ENCODE results near the gene ELL3.

ELL3 gene

GRCh38 chr15:43794269-43795037 is 17.7 kb upstream of the ELL3 start:
- Histone ChIP-seq H3K4me1 (ENCODE audit: control insufficient read depth in 2 of 2, insufficient read depth in 1 of 2, low read depth in 1 of 2, low read length in 2 of 2) (peaks cover 9 to 10% of the 10 kb centered on the region in 2 donors), H3K79me1 (ENCODE audit: low read depth, low read length) (peaks cover 3% of the 10 kb centered on the region), H2BK120ac (ENCODE audit: low read depth, low read length) (no peak overlapping the region), H3K4me2 (ENCODE audit: insufficient read depth, low read length, poor library complexity, severe bottlenecking) (no peak overlapping the region), H3K9me3 (replicated peaks in 1 of 2; ENCODE audit: control insufficient read depth in 2 of 2, insufficient read depth in 1 of 2, low read depth in 1 of 2, low read length in 2 of 2) (no peaks in the 10 kb centered on the region), H3K36me3 (replicated peaks in 1 of 2; ENCODE audit: control insufficient read depth in 2 of 2, insufficient read depth in 2 of 2, low read length in 2 of 2) (peaks cover 33 to 60% of the 10 kb centered on the region in 2 donors), H2AFZ (ENCODE audit: low read length) (no peak overlapping the region), H3K18ac (ENCODE audit: low read length) (no peak overlapping the region), H4K8ac (ENCODE audit: low read depth, low read length) (no peak overlapping the region), H2AK5ac (ENCODE audit: low read depth, low read length) (no peak overlapping the region), H3K4me3 (ENCODE audit: low read length in 2 of 2) (peak overlapping the region in 1 of 2 donors; percentile 5), H3K4ac (ENCODE audit: low read length) (no peak overlapping the region), H2BK15ac (ENCODE audit: low read length) (no peak overlapping the region), H2BK12ac (ENCODE audit: low read length) (no peak overlapping the region), H3K27ac (replicated peaks; ENCODE audit: low read length) (no peak overlapping the region), H3K9ac (ENCODE audit: low read depth, low read length, poor library complexity) (no peak overlapping the region), H2BK5ac (ENCODE audit: low read length) (no peak overlapping the region), H3K14ac (ENCODE audit: low read length) (no peak overlapping the region), H3K23ac (ENCODE audit: low read depth, low read length, poor library complexity) (no peak overlapping the region), H3K27me3 (ENCODE audit: control insufficient read depth in 3 of 3, insufficient read depth in 3 of 3, low read depth in 1 of 3, low read length in 3 of 3) (no peaks in the 10 kb centered on the region), H4K91ac (ENCODE audit: low read depth, low read length, poor library complexity) (no peak overlapping the region)
- no peak for DNase-seq (ENCODE audit: low spot score)
- no CpG with 5 or more reads among the region's 9 CpGs for WGBS, 2 donors (ENCODE audit: extremely low coverage in 2 of 2, insufficient read length in 2 of 2, insufficient replicate concordance in 1 of 2)

- Histone ChIP-seq H2AK5ac (ENCODE audit: low read depth, low read length) (no peak overlapping the region), H2AFZ (ENCODE audit: low read length) (no peak overlapping the region), H2BK120ac (ENCODE audit: low read depth, low read length) (no peak overlapping the region), H2BK12ac (ENCODE audit: low read length) (no peak overlapping the region), H3K9ac (ENCODE audit: low read depth, low read length, poor library complexity) (peak overlapping the region; percentile 14), H2BK5ac (ENCODE audit: low read length) (no peak overlapping the region), H3K27ac (replicated peaks; ENCODE audit: low read length) (no peak overlapping the region), H3K36me3 (replicated peaks in 1 of 2; ENCODE audit: control insufficient read depth in 2 of 2, insufficient read depth in 2 of 2, low read length in 2 of 2) (peaks cover 30 to 52% of the 10 kb centered on the region in 2 donors), H3K79me1 (ENCODE audit: low read depth, low read length) (peaks cover 3% of the 10 kb centered on the region), H3K18ac (ENCODE audit: low read length) (no peak overlapping the region), H3K14ac (ENCODE audit: low read length) (no peak overlapping the region), H3K9me3 (replicated peaks in 1 of 2; ENCODE audit: control insufficient read depth in 2 of 2, insufficient read depth in 1 of 2, low read depth in 1 of 2, low read length in 2 of 2) (no peaks in the 10 kb centered on the region), H3K23ac (ENCODE audit: low read depth, low read length, poor library complexity) (no peak overlapping the region), H3K27me3 (ENCODE audit: control insufficient read depth in 3 of 3, insufficient read depth in 3 of 3, low read depth in 1 of 3, low read length in 3 of 3) (no peaks in the 10 kb centered on the region), H3K4ac (ENCODE audit: low read length) (no peak overlapping the region), H3K4me2 (ENCODE audit: insufficient read depth, low read length, poor library complexity, severe bottlenecking) (no peak overlapping the region), H2BK15ac (ENCODE audit: low read length) (no peak overlapping the region), H4K91ac (ENCODE audit: low read depth, low read length, poor library complexity) (no peak overlapping the region), H3K4me3 (ENCODE audit: low read length in 2 of 2) (peak overlapping the region; percentile 94 to 95), H3K4me1 (ENCODE audit: control insufficient read depth in 2 of 2, insufficient read depth in 1 of 2, low read depth in 1 of 2, low read length in 2 of 2) (peaks cover 9 to 10% of the 10 kb centered on the region in 2 donors), H4K8ac (ENCODE audit: low read depth, low read length) (no peak overlapping the region)
- DNase-seq (ENCODE audit: low spot score), result no peak
- no CpG with 5 or more reads among the region's 10 CpGs for WGBS, 2 donors (ENCODE audit: extremely low coverage in 2 of 2, insufficient read length in 2 of 2, insufficient replicate concordance in 1 of 2)
These were observed 16.9 kb upstream of the ELL3 start for GRCh38 chr15:43793647-43794046.

GRCh38 chr15:43792761-43793476 is 16.2 kb upstream of the ELL3 start:
- Histone ChIP-seq H2BK120ac (ENCODE audit: low read depth, low read length) (no peak overlapping the region), H3K9ac (ENCODE audit: low read depth, low read length, poor library complexity) (peak overlapping the region; percentile 97), H2AK5ac (ENCODE audit: low read depth, low read length) (peak overlapping the region; percentile 81), H3K4ac (ENCODE audit: low read length) (peak overlapping the region; percentile 13), H2BK5ac (ENCODE audit: low read length) (peak overlapping the region; percentile 95), H3K4me2 (ENCODE audit: insufficient read depth, low read length, poor library complexity, severe bottlenecking) (peak overlapping the region; percentile 72), H2BK15ac (ENCODE audit: low read length) (no peak overlapping the region), H4K8ac (ENCODE audit: low read depth, low read length) (no peak overlapping the region), H3K36me3 (replicated peaks in 1 of 2; ENCODE audit: control insufficient read depth in 2 of 2, insufficient read depth in 2 of 2, low read length in 2 of 2) (peaks cover 30 to 47% of the 10 kb centered on the region in 2 donors), H3K79me1 (ENCODE audit: low read depth, low read length) (peaks cover 3% of the 10 kb centered on the region), H4K91ac (ENCODE audit: low read depth, low read length, poor library complexity) (no peak overlapping the region), H3K18ac (ENCODE audit: low read length) (peak overlapping the region; percentile 92), H3K9me3 (replicated peaks in 1 of 2; ENCODE audit: control insufficient read depth in 2 of 2, insufficient read depth in 1 of 2, low read depth in 1 of 2, low read length in 2 of 2) (no peaks in the 10 kb centered on the region), H2AFZ (ENCODE audit: low read length) (peak overlapping the region; percentile 89), H3K27ac (replicated peaks; ENCODE audit: low read length) (peak overlapping the region; percentile 55), H3K4me3 (ENCODE audit: low read length in 2 of 2) (peak overlapping the region; percentile 94 to 95), H3K23ac (ENCODE audit: low read depth, low read length, poor library complexity) (peak overlapping the region; percentile 1), H3K14ac (ENCODE audit: low read length) (peak overlapping the region; percentile 97), H3K27me3 (ENCODE audit: control insufficient read depth in 3 of 3, insufficient read depth in 3 of 3, low read depth in 1 of 3, low read length in 3 of 3) (no peaks in the 10 kb centered on the region), H2BK12ac (ENCODE audit: low read length) (no peak overlapping the region), H3K4me1 (ENCODE audit: control insufficient read depth in 2 of 2, insufficient read depth in 1 of 2, low read depth in 1 of 2, low read length in 2 of 2) (peaks cover 9 to 10% of the 10 kb centered on the region in 2 donors)
- no CpG with 5 or more reads among the region's 33 CpGs for WGBS, 2 donors (ENCODE audit: extremely low coverage in 2 of 2, insufficient read length in 2 of 2, insufficient replicate concordance in 1 of 2)
- peak; percentile 12 for DNase-seq (ENCODE audit: low spot score)

Measured in neuronal stem cell (in vitro differentiated cells).